ENCODE measurements around the gene POC1B.

The POC1B gene

DNA sequence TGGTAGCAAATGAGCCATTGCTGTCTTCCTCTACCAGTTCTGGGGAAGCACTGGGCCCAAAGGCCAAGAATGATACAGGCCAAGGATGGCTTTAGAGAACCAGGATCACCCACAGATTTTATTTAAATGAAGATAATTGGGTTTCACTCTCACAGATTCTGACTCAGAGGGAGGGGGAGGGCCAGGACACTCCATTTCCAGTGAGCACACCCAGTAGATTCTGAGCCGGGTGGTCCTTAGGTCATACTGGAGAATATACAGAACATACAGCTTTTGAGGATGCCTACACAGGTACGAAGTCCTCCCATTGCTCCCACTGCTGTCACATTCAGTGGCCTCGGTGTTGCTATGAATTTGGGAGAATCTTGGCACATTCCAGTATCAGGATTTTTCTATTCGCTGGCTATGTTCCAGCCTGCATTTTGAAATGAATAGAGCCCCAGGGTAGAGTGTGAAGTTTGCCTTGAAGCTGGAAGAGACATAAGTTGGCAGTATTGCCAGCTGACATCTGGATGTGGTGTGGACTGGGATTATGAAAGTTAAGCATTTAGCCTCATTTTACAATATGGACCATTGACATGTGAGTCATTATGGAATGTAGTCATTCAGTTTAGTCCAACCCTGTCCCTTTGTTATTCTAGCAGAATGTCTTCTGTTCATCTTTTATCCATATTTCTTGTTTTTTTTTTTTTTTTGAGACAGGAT is 45.8 kb upstream of the POC1B start:
- H3K36me3 ChIP-seq (ENCODE audit: insufficient read depth): no peaks in the 10 kb centered on the region
- H3K27ac ChIP-seq: no peak overlapping the region
- H3K4me2 ChIP-seq: no peak overlapping the region
- H3K79me2 ChIP-seq (ENCODE audit: insufficient read depth, low read depth): no peaks in the 10 kb centered on the region
- no peaks in the 10 kb centered on the region for H4K20me1 ChIP-seq (ENCODE audit: insufficient read depth)
- no peaks in the 10 kb centered on the region for H3K27me3 ChIP-seq (ENCODE audit: insufficient read depth, low read depth)
- H3K9ac ChIP-seq: no peak overlapping the region
- H2AFZ ChIP-seq (ENCODE audit: low read depth): no peak overlapping the region
- no peak for TF ChIP-seq CTCF (conservative IDR thresholded peaks at IDR 0.05; ENCODE audit: low read depth, low read length)
- peaks cover 25% of the 10 kb centered on the region for H3K4me1 ChIP-seq (ENCODE audit: low read depth, poor library complexity, severe bottlenecking)
- no peak overlapping the region for H3K4me3 ChIP-seq (IDR thresholded peaks at IDR 0.05; ENCODE audit: insufficient read depth, low read depth, low read length)

DNA sequence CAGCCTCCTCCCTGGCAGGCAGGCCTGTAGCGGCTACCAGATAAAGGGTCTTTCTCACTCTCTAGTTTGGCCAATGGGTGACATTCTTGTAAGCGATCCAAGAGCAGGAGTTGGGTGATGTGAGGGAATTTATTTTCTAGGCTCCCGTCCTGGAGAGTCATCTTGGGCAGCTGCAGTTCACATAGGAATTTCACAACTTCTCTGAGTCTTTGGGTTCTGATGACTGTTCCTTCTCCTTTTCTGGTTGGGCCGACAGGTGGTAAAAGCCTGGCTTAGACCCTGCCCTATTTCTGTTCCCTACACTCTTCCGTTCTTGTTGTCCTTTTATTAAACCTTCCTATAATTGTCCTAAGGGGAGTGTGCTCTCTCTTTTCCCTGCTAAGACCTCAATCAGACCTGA is 42.6 kb upstream of the POC1B start:
- no peak for TF ChIP-seq CTCF (conservative IDR thresholded peaks at IDR 0.05; ENCODE audit: low read depth, low read length)

GRCh38 chr12:89567691-89568239 is 41.9 kb upstream of the POC1B start:
- no peak for TF ChIP-seq CTCF (conservative IDR thresholded peaks at IDR 0.05; ENCODE audit: low read depth, low read length)
- no peak overlapping the region for H3K27ac ChIP-seq
- H3K4me1 ChIP-seq (ENCODE audit: low read depth, poor library complexity, severe bottlenecking): no peaks in the 10 kb centered on the region

More for the DNA sequence above, 42.6 kb upstream of the POC1B start:
- no peaks in the 10 kb centered on the region for H3K36me3 ChIP-seq (ENCODE audit: insufficient read depth)
- H4K20me1 ChIP-seq (ENCODE audit: insufficient read depth): no peaks in the 10 kb centered on the region
- H2AFZ ChIP-seq (ENCODE audit: low read depth): no peak overlapping the region
- no peak overlapping the region for H3K4me2 ChIP-seq
- H3K27ac ChIP-seq: no peak overlapping the region
- no peak overlapping the region for H3K4me3 ChIP-seq (IDR thresholded peaks at IDR 0.05; ENCODE audit: insufficient read depth, low read depth, low read length)
- no peaks in the 10 kb centered on the region for H3K4me1 ChIP-seq (ENCODE audit: low read depth, poor library complexity, severe bottlenecking)
- H3K79me2 ChIP-seq (ENCODE audit: insufficient read depth, low read depth): no peaks in the 10 kb centered on the region
- no peaks in the 10 kb centered on the region for H3K27me3 ChIP-seq (ENCODE audit: insufficient read depth, low read depth)
- H3K9ac ChIP-seq: no peak overlapping the region

GRCh38 chr12:89566615-89567014 is 40.8 kb upstream of the POC1B start:
- no peak for TF ChIP-seq CTCF (conservative IDR thresholded peaks at IDR 0.05; ENCODE audit: low read depth, low read length)
- Histone ChIP-seq H3K27me3 (ENCODE audit: insufficient read depth, low read depth) (no peaks in the 10 kb centered on the region), H2AFZ (ENCODE audit: low read depth) (no peak overlapping the region), H3K4me3 (IDR thresholded peaks at IDR 0.05; ENCODE audit: insufficient read depth, low read depth, low read length) (no peak overlapping the region), H3K4me2 (no peak overlapping the region), H3K27ac (no peak overlapping the region), H3K4me1 (ENCODE audit: low read depth, poor library complexity, severe bottlenecking) (no peaks in the 10 kb centered on the region), H4K20me1 (ENCODE audit: insufficient read depth) (no peaks in the 10 kb centered on the region), H3K9ac (no peak overlapping the region), H3K36me3 (ENCODE audit: insufficient read depth) (no peaks in the 10 kb centered on the region), H3K79me2 (ENCODE audit: insufficient read depth, low read depth) (no peaks in the 10 kb centered on the region)

More at GRCh38 chr12:89567691-89568239, 41.9 kb upstream of the POC1B start:
- Histone ChIP-seq H4K20me1 (ENCODE audit: insufficient read depth) (no peaks in the 10 kb centered on the region), H3K4me3 (IDR thresholded peaks at IDR 0.05; ENCODE audit: insufficient read depth, low read depth, low read length) (no peak overlapping the region), H3K9ac (no peak overlapping the region), H2AFZ (ENCODE audit: low read depth) (no peak overlapping the region), H3K4me2 (no peak overlapping the region), H3K27me3 (ENCODE audit: insufficient read depth, low read depth) (no peaks in the 10 kb centered on the region), H3K79me2 (ENCODE audit: insufficient read depth, low read depth) (no peaks in the 10 kb centered on the region), H3K36me3 (ENCODE audit: insufficient read depth) (no peaks in the 10 kb centered on the region)
